HepG2 (cell line): ENCODE results near the gene NFYC.

ENCODE experiments used
- ETV6 ChIP-seq: sonication (generic); formaldehyde crosslinking; conservative IDR thresholded peaks from 2 replicates; pipeline ENCODE4 v1.4.0; 2020; ENCODE audit warnings: missing genetic modification reagents
- JUND ChIP-seq: sonication (generic); formaldehyde crosslinking; IDR thresholded peaks from 2 replicates; pipeline ENCODE4 v1.8.0; 2022; ENCODE audit warnings: mild to moderate bottlenecking, missing genetic modification reagents
- REST ChIP-seq, 2 experiments: IDR thresholded peaks; 2 replicates each; pipeline ENCODE4 v1.6.1; 2011 to 2012; ENCODE audit warnings: low read length in 2 of 2, borderline replicate concordance in 1 of 2, low read depth in 1 of 2, mild to moderate bottlenecking in 1 of 2, moderate library complexity in 1 of 2

DNA sequence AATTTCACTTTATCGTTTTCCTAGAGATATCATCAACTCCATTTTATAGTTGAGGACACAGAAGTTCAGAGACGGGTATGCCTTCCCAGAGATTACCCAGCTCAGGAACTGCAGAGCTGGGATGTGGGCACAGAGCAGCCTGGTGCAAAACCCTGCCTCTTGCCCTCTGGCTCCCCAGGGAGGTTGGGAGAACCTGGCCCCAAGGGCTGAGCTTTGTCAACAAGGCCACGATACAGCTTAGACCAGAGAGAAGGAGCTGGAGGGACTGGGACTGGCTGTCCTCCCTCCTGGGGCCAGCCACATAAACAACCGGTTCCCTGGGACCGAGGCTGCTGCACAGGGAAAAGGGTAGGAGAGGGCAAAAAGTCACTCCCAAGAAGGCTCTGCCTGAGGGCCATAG lies 29.8 kb upstream of the NFYC start:
- TF ChIP-seq ETV6 (CRISPR knock-in tag), result no peak
- TF ChIP-seq JUND (CRISPR knock-in tag), result no peak
- TF ChIP-seq REST (IDR thresholded peaks at IDR 0.05; ENCODE audit: borderline replicate concordance in 1 of 2, low read depth in 1 of 2, low read length in 2 of 2), result no peak
